AG09309 (cell line): Measurements from ENCODE around the gene PLA2G4B.

ENCODE experiments used
- DNase-seq: peaks from one replicate; pipeline ENCODE4 v3.0.0-alpha.2; 2010; ENCODE audit warnings: low read depth
- H3K4me3 ChIP-seq: 2 replicates; pipeline ENCODE4 v1.5.1; 2011; ENCODE audit warnings: mild to moderate bottlenecking, low read depth, low read length, moderate library complexity; ENCODE audit not compliant: control insufficient read depth
- TF ChIP-seq, protein P1 (sequence below): IDR thresholded peaks from 2 replicates; pipeline ENCODE4 v1.5.1; 2011; ENCODE audit warnings: mild to moderate bottlenecking, low read depth, low read length, inconsistent platforms; ENCODE audit not compliant: insufficient read depth, control insufficient read depth; ENCODE audit errors: missing control alignments

PLA2G4B gene

DNA sequence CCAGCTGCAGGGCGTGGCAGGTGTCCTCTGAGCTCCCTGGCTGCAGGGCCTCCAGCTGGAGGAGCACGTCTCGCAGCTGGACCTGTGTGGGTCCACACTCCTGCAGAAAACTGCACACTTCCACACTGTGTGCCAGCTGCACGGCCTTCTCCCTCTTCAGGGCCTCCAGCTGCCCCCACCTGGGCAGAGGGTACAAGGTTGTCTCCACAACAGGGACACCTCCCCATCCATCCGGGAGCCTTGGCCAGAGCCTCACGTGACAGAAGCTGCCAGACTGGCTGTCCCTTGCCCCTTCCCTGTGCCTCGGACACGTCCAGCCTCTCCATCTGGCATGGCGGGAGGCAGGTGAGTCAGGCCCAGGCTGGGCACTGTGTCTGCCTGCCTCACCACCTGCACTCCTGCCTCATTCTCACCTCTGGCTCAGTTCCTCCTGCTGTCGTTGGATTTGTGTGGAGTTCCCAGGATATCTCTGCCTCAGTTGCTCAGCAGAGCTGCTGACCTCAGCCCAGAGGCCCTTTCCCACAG, 40.7 kb downstream of the PLA2G4B start:
- no peak overlapping the region for H3K4me3 ChIP-seq
- TF ChIP-seq, protein P1, sequence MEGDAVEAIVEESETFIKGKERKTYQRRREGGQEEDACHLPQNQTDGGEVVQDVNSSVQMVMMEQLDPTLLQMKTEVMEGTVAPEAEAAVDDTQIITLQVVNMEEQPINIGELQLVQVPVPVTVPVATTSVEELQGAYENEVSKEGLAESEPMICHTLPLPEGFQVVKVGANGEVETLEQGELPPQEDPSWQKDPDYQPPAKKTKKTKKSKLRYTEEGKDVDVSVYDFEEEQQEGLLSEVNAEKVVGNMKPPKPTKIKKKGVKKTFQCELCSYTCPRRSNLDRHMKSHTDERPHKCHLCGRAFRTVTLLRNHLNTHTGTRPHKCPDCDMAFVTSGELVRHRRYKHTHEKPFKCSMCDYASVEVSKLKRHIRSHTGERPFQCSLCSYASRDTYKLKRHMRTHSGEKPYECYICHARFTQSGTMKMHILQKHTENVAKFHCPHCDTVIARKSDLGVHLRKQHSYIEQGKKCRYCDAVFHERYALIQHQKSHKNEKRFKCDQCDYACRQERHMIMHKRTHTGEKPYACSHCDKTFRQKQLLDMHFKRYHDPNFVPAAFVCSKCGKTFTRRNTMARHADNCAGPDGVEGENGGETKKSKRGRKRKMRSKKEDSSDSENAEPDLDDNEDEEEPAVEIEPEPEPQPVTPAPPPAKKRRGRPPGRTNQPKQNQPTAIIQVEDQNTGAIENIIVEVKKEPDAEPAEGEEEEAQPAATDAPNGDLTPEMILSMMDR = no peak
- no peak for DNase-seq

DNA sequence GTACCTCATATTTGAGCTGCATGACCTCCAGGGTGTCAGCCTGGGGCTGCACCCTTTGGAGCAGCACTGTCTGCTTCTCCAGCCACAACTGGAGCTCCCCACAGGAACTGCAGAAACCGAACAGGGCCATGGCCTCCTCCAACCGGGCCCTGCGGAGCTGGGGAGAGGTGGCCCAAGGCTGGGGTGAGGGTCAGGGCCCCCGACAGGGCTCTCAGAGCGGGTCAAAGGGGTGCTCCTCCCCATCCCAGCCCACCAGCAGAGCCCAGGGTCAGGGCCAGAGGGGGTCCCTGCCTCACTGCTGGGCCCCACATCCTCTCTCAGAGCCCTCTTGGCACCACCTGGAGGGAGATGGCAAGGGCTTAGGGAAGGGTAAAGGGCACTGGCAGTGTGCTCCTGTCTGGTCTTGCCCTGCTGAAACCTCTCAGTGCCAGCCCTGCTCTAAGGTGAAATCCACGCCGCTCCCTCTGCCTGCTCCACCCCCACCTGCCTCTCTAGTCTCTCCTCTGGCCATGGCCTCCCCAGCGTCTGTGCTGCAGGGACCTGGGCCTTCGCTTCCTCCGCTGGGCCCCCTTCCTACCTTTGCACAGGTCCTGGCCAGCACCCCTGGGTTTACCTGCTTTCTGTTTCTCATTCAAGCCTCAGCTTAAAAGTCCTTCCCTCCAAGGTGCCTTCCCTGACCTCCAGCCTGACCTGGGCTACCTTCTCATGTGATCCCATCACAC, 41.7 kb downstream of the PLA2G4B start:
- DNase-seq = no peak
- H3K4me3 ChIP-seq = no peak overlapping the region
- TF ChIP-seq, protein P1 = no peak

DNA sequence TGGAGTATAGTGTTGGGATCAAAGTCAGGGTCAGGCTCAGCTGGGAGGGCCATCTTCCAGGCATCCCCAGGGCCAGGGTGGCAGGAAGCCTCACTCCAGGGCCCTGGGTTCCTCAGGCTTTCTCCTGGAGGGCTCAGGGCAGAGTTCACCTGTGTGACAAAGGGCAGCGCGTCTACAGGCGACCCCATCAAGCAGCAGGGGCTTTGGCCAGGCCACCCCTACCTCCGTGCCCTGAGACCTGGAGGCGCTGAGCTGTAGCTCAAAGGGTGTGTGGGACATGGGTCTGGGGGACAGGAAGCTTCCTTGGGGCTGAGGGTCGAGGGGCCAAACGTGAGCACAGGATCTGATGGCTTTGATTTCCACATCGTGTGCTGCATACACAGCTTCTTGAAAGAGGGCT, 42.4 kb downstream of the PLA2G4B start:
- H3K4me3 ChIP-seq = no peak overlapping the region
- no peak for DNase-seq
- TF ChIP-seq, protein P1 = no peak

DNA sequence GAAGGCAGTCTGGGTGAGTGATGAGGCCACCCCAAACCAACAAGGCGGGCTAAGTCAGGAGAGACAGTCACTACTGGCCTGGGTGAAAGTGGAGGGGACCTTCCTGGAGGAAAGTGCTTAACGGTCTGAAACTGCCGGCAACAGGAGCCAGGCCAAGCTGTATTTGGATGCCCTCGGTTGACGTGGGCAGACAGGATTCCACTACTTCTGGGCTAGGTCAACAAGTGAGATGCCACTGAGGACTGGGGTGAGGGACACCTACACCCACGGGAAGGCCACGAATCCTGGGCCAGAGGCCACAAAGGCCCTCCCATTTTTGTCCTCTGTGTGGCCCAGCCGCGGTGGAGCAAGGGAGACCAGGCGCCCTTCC, 42.9 kb downstream of the PLA2G4B start:
- TF ChIP-seq, protein P1 = no peak
- no peak for DNase-seq
- H3K4me3 ChIP-seq = no peak overlapping the region

DNA sequence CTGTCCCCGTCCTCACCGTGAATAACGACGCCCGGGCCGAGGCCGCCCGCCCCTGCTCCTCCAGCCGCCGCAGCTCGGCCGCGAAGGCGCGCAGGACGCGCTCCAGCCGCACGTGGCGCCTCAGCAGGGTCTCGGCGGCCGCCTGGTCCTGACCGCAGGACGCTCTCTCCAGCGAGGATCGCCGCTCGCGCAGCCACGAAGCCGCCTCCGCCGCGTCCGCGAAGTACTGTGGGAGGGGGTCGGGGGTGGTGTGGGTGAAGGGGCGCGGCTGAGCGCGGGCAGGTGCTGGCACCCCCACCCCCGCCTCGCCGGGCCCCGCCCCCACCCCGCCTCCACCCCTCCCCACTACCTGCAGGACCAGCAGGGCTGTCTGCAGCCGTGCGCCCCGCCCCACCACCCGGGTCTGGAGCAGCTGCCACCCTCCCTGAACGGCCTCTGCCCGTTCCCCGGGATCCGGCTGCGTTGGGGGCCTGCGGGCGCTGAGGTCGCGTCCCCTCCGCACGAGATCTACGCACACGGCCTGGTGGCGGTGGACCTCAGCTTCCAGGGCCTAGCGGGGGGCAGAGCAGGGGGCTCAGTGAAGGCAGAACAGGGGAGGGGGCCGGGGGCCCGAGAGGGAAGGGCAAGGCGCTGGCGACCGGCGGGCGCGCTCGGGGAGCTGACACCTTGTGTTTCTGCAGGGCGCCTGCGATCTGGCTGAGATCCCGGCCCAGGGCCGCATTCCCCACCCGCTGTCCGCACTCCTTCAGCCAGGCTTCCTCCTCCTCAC, 43.5 kb downstream of the PLA2G4B start:
- no peak overlapping the region for H3K4me3 ChIP-seq
- TF ChIP-seq, protein P1 = no peak
- DNase-seq = no peak

DNA sequence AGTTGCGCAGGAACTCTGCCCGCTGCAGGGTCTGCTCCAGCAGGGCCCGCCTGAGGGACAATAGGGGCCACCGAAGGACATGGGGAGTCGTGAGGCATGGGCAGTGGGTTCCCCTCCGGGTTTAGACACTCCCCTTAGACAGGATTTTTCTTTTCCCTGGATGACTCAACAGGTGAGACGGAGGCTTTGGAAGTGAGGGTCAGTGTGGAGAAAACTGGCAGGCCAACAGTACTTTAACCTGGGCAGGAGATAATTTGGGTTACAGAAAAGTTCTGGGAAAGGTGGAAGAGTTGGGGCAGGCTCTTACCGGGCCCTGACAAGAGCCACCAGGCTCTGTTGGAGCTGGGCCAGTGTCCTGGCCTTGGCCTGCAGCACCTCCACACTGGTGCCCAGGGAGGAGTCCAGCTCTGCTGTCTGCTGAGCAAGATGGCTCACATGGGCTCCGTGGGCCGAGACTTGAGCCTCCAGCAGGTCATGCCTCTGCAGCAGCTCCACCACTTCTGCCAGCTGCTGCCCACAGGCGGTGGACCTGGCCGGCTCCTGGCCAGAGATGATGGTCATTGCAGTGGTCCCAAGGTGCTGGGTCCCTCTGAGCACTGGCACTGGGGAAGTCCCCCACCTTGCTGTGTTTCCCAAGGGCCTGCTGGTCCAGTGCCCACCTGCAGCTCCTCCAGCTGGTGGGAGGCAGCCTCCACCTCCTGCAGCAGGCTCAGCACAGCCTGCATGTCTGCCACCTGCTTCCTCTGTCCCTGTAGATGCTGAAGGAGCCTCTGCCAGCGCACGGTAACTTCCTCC, 44.2 kb downstream of the PLA2G4B start:
- no peak overlapping the region for H3K4me3 ChIP-seq
- DNase-seq = no peak
- TF ChIP-seq, protein P1 = no peak
